HG02763 (cell line): Measurements from ENCODE around the gene PRRT1B.

Experiments
- ATAC-seq: cut with Tn5 transposase; IDR thresholded peaks from one replicate; pipeline ENCODE4 v1.9.1; 2021; ENCODE audit warnings: mild to moderate bottlenecking, moderate library complexity; ENCODE audit not compliant: unreplicated experiment

Gene PRRT1B

DNA sequence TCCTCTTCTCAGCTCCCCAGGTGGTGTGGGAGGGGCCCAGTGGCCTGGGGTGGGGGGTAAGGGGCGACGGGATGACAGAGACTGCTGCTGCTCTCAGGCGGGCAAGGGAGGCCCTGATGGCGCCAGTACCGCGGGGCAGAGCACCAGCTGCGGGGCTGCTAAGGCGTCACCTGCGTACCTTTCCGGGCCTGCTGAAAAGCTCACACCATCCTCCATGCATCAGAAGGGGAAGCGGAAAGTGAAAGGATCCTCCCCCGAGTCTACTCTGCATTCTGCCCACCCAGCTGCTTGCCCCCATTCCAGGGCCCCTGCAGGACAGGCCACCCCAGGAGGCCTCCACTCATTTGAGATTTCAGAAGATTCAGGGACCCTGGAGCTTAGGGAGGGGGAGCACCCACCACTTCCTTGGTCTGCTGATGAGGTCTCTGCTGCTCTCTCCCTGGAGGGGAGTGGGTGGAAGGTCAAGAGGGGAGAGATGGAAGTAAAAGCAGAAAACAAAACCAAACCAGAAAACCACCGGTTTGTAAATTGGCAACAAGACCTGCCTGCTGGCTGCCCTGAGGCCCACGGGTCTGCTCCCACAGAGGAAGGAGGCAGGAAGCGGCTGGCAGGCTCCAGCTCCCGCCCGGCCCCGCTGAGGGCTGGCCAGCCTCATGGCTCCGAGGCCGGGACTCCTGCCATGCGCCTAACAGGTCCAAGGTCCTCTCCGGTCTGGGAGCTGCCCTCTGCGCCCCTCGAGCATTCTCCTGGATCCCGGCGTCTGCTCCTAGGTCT is 33.6 kb downstream of the PRRT1B start:
- no peak for ATAC-seq

- no peak for ATAC-seq
Measured at GRCh38 chr9:131579789-131580211, 34.5 kb downstream of the PRRT1B start.

- no peak for ATAC-seq
Measured at GRCh38 chr9:131580358-131580757, 35.0 kb downstream of the PRRT1B start.

GRCh38 chr9:131582056-131582455 is 36.7 kb downstream of the PRRT1B start:
- no peak for ATAC-seq

- ATAC-seq, result no peak
Measured at GRCh38 chr9:131582466-131583336, 37.4 kb downstream of the PRRT1B start.

GRCh38 chr9:131583337-131583645 is 38.0 kb downstream of the PRRT1B start:
- no peak for ATAC-seq

DNA sequence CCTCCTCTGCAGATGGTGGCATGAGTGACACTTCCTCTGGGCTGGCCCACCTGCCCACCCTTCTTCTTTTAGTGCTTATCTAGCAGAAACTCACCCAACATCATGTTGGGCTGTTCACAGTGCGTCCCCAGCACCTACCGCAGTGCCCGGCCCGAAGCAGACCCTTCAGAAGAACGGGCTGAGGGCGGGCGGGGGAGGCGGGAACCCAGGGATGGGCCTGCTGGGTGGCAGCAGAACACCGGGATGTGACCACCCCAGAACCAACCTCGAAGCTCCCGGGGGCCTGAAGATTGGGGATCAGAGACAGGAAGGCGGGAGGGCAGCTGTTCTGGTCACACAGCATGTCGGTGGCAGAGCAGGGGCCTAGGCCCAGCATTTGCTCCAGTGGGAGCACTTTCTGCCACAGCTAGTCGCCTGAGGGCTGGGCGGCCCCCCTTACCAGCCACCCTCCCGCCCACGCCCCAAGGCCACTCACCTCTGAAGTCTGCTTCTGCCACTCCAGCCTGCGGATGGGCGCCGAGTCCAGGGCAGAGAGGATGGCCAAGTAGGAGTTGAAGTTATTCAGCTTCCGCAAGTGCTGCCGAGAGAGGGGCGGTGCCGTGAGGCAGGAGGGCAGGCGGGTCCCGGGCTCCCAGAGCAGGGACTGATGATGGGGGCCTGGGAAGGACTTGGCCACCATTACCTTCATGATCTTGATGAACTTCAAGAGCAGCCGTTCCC is 38.7 kb downstream of the PRRT1B start:
- ATAC-seq, result no peak

- ATAC-seq, result no peak
Measured at GRCh38 chr9:131584858-131585257, 39.5 kb downstream of the PRRT1B start.

GRCh38 chr9:131585375-131585774 is 40.1 kb downstream of the PRRT1B start:
- ATAC-seq, result no peak

DNA sequence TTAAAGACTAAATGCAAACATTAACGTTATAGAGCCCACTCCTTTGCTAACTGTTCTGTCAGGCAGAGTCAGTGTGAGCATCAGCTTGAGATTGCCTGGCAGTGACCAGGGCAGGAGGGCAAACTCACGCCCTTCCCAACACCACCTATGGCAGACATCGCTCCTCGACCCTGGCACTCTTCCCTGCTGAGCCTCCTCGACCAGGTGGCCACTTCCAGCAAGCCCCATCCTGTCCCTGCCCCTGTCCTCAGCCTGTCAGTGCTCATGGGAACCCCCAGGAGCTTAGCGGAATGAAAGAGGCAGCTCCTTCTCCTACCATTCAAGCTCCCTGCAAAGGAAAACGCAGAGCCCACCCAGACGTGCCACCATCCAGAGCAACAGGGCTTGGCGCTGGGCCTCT is 42.0 kb downstream of the PRRT1B start:
- no peak for ATAC-seq

- ATAC-seq, result no peak
Measured at GRCh38 chr9:131587906-131588305, 42.6 kb downstream of the PRRT1B start.

GRCh38 chr9:131588396-131588795 is 43.1 kb downstream of the PRRT1B start:
- ATAC-seq, result no peak

GRCh38 chr9:131589124-131589711 is 43.9 kb downstream of the PRRT1B start:
- ATAC-seq, result no peak

DNA sequence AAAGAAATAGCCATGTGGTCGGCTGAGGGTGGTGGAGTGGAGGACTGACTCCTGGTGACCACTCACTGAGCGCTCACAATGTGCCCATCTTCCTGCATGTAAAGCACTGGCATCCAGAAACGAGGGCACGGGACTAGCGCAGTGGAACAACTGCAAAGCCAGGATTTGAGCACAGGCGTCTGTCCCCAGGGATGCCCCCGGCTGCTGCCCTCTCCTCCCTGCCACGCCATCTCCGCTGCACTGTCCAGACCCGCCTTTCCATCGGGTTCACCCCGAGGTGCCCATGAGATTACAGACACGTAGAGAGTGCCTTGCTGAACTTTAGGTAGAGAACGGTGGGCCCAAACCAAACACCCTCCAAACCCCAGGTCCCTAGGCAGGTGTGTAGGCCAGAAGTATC is 44.7 kb downstream of the PRRT1B start:
- no peak for ATAC-seq

DNA sequence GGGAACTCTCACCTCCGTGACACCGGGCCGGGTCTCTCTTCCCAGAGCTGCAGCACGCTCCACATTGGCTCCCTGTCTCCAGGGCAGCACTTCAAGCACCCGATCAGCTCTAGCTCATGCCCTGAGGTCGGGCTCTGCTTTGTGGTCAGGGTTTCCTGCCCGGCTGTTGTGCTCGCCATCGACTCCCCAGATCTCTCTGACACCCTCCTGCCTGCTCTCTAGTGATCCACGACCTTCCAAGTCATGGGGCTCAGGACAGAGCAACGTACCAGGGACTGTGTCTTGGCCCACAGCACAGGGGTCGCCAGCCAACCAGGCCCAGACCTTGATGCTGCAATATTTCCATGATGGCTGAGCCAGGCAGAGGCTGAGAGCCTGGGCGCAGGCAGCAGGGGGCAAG is 45.1 kb downstream of the PRRT1B start:
- ATAC-seq, result no peak

GRCh38 chr9:131590907-131591844 is 45.9 kb downstream of the PRRT1B start:
- ATAC-seq, result no peak

- no peak for ATAC-seq
Measured at GRCh38 chr9:131591845-131592208, 46.5 kb downstream of the PRRT1B start.

GRCh38 chr9:131593091-131593820 is 47.9 kb downstream of the PRRT1B start:
- ATAC-seq, result no peak

GRCh38 chr9:131593936-131594665 is 48.8 kb downstream of the PRRT1B start:
- no peak for ATAC-seq
